ENCODE measurements around the gene PHACTR2.
"Not testable (repeated sequence)": the region's sequence is repeated elsewhere in the genome, so short reads cannot be mapped to it uniquely, and the experiment has no call there.

Gene PHACTR2

DNA sequence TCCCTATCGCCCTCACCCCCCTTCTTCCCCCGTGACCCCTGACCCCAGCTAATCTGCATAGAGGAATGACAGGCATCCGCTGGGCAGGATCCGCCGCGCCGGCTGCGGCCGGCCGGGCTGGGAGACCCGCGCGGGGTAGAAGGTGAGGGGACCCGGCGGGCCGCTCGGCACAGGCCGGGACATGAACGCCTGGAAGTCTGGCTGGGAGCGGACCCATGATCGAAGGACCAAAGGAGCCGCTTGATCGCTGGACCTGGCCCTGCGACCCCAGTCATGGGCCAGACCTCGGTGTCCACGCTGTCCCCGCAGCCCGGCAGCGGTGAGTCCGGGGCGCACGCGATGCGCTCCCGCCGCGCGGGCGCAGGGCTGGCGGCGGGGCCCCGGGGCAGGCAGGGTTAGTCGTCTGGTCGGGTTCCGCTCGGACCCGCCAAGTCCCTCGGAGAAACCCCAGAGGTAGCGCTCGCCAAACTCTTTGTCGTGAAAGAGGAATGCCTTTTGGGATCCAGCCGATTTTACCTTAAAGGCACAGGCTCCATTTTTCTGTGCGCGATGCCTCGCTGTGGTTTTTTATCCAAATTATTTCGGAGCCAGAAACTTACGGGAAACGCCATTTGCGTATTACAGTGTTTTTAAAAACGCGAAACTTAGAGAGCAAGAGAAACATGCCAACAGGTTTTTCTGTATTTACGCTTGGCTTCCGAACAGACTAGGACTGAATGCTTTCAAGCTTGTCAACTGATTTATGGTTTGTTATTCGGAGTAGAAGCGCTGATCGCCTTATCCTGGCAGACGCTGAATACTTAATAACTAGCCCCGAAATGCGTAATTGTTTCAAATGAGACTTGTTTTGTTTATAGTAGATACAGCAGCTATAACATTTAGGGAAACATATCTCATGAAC, at the start of gene PHACTR2:
TSS of gene PHACTR2 (plus strand) at position 75 of the 901 bp plus-strand sequence. CDS start at position 274, 199 bp downstream.
- TF ChIP-seq JUND (IDR thresholded peaks at IDR 0.05; ENCODE audit: low read depth): no peak
- peak in 1 of 2 experiments; percentile 72 for DNase-seq (ENCODE audit: low read depth in 1 of 2, low spot score in 1 of 2)
- in situ Hi-C loops (cut with HindIII; ENCODE audit: low pct_unique_long_range_greater_than_20kb, low sequenced_read_pairs): no loop called here

DNA sequence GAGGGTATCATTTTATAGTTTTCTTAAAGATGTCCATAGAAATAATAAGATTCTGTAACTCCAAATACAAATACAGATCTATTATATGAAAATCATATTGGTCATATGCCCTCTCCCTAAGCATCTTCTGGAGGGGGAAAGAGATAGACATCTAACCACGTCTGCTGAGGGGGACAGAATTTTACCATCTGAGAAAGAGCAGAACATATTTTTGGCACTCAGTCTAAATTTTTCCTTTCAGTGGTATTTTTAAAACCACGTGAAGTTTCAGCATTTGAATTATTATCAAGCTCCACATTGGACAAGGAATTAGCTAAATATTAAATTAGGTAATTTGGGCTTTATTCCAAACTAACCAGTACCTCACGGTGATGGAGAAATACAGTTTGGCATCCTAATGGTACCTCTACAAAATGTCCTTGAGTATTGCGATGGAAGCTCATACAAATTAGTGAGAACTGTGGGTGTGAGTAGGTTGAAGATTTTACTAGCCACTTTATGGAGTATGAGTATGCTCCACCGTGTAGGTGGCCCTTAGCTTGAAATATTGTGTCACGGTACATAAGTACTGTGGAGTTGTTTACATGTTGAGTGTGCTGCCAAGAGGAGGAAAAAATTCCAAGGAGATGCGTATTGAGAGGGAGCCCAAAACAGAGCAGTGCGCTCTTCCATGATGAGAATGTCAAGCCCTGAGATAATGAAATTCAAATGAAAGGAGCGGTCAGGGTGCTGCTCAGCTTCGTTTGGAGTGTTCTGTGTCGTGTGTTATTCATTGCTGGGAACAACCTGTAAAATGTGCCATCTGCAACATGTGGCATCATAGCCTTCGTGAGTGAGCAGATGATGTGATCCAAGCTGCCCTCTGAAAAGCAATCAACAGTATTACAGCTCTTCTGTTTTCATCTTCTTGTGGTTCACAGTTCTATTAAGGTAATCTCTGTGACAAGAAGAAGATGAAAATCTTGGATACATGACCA, 48.4 kb upstream of the PHACTR2 start:
- in situ Hi-C loops (cut with HindIII; ENCODE audit: low pct_unique_long_range_greater_than_20kb, low sequenced_read_pairs): no loop called here

DNA sequence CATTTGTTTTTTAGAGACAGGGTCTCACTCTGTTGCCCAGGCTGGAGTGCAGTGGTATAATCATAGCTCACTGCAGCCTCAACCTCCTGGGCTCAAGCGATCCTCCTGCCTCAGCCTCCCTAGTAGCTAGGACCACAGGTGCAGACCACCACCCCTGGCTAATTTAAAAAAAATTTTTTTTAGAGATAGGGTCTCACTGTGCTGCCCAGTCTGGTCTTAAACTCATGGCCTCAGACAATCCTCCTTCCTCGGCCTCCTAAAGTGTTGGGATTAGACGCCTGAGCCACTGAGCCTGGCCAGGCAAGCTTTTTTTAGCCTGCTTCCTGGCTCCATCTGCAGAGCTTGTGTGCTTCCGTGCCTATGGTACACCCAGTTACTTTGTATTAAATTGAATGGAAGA, 46.6 kb upstream of the PHACTR2 start:
- in situ Hi-C loops (cut with HindIII; ENCODE audit: low pct_unique_long_range_greater_than_20kb, low sequenced_read_pairs): not testable (repeated sequence)

More for the DNA sequence above, 48.4 kb upstream of the PHACTR2 start:
- no peak for DNase-seq (ENCODE audit: low read depth in 1 of 2, low spot score in 1 of 2)
- no peak for TF ChIP-seq JUND (IDR thresholded peaks at IDR 0.05; ENCODE audit: low read depth)

DNA sequence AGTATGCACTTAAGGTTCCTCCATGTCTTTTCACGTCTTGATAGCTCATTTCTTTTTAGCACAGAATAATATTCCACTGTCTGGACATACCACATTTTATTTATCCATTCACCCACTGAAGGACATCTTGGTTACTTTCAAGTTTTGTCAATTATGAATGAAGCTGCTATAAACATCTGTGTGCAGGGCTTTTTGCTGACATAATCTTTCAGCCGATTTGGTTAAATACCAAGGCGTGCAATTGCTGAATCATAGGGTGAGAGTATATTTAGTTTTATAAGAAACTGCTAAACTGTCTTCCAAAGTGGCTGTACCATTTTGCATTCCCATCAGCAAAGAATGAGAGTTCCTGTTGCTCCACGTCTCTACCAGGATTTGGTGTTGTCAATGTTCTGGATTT, 44.9 kb upstream of the PHACTR2 start:
- DNase-seq (ENCODE audit: low read depth in 1 of 2, low spot score in 1 of 2): no peak
- in situ Hi-C loops (cut with HindIII; ENCODE audit: low pct_unique_long_range_greater_than_20kb, low sequenced_read_pairs): no loop called here
- TF ChIP-seq JUND (IDR thresholded peaks at IDR 0.05; ENCODE audit: low read depth): no peak

More for the DNA sequence above, 46.6 kb upstream of the PHACTR2 start:
- not testable (repeated sequence) for DNase-seq (ENCODE audit: low read depth in 1 of 2, low spot score in 1 of 2)

DNA sequence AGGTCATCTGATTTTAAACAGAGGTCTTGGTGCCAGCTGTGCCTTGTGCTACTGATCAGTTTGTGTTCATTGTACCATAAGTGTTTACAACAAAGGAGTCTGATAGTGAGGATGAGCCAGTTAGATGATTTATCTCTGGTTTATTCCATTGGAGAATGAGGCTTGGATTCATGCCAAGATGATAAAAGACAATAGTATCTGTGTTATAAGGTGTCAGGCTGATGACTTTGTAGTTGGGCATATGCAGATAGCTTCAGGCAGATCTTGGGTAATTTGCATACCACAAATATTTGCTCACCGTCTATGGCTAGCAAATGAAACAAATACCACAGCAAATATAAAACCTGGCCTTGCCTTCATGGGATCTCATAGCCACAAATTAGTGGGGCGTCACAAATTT, 43.3 kb upstream of the PHACTR2 start:
- TF ChIP-seq JUND (IDR thresholded peaks at IDR 0.05; ENCODE audit: low read depth): no peak
- in situ Hi-C loops (cut with HindIII; ENCODE audit: low pct_unique_long_range_greater_than_20kb, low sequenced_read_pairs): no loop called here
- peak in 1 of 2 experiments; percentile 12 for DNase-seq (ENCODE audit: low read depth in 1 of 2, low spot score in 1 of 2)

DNA sequence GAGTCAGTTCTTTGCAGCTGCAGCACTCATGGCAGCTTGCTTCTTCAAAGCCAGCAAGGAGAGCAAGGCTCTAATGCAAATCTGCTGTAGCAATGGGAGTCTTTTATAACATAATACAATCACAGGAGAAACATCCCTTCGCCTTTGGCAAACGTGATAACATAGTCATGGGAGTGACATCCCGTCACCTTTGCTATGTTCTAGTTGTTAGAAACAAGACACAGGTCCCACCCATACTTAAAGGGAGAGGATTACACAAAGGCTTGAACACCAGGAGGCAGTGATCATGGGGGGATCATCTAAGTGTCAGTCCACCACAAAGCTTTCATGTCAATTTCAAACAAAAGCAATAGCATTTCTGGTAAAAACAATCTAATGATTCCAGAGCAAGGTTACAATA, 40.1 kb upstream of the PHACTR2 start:
- TF ChIP-seq JUND (IDR thresholded peaks at IDR 0.05; ENCODE audit: low read depth): no peak
- no peak for DNase-seq (ENCODE audit: low read depth in 1 of 2, low spot score in 1 of 2)
- in situ Hi-C loops (cut with HindIII; ENCODE audit: low pct_unique_long_range_greater_than_20kb, low sequenced_read_pairs): no loop called here

DNA sequence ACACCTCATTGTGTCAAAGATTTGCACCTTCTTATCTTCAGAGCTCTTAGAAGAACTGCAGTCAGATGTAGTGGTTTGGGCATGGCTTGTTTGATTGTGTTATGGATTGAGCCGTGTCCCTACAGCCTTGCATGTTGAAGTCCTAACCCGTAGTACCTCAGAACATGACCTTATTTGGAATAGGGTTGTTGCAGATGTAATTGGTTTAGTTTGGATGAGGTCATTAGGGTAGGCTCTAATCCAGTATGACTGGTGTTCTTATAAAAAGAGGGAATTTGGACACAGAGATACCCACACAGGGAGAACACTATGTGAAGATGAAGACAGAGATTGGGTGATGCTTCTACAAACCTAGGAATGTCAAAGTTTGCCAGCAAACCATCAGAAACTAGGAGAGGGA, 35.4 kb upstream of the PHACTR2 start:
- no peak for TF ChIP-seq JUND (IDR thresholded peaks at IDR 0.05; ENCODE audit: low read depth)
- in situ Hi-C loops (cut with HindIII; ENCODE audit: low pct_unique_long_range_greater_than_20kb, low sequenced_read_pairs): no loop called here
- DNase-seq (ENCODE audit: low read depth in 1 of 2, low spot score in 1 of 2): no peak

DNA sequence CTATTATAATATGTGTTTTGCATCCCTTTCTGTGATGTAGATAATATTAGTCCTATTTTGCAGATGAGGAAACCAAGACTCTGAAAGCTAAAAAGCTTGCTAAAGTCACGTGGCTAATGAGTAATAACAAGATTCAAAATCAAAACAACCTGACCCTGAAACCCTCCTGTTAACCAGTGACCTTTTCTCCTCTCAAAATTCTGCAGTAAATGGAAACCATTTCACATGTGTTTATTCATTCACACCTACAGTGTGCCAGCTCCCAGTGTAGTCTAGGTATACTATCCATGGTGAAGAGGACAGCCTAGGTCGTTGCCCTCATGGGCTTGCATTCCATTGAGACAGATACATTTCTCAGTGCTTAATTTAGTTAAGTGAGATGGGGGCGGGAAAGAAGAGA, 30.6 kb upstream of the PHACTR2 start:
- in situ Hi-C loops (cut with HindIII; ENCODE audit: low pct_unique_long_range_greater_than_20kb, low sequenced_read_pairs): no loop called here
- no peak for DNase-seq (ENCODE audit: low read depth in 1 of 2, low spot score in 1 of 2)
- no peak for TF ChIP-seq JUND (IDR thresholded peaks at IDR 0.05; ENCODE audit: low read depth)

DNA sequence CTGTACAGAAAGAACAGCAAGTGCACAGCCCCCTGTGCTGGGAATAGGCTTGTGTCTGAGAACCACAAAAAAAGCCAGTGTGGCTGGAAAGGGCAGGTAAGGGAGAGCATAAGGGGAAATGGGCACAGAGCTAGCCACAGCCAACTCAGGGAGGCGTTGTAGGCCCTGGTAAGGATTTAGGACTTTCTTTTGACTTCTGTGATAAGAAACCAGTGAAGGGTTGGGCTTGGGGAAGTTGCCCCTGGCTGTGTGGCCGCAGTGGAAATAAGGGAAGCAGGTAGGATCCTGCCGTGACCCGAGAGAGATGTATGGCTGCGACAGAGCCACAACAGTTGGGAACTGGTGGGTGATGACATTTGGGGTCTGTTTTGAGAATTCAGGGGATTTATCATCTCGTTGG, 30.0 kb upstream of the PHACTR2 start:
- TF ChIP-seq JUND (IDR thresholded peaks at IDR 0.05; ENCODE audit: low read depth): no peak
- in situ Hi-C loops (cut with HindIII; ENCODE audit: low pct_unique_long_range_greater_than_20kb, low sequenced_read_pairs): no loop called here
- no peak for DNase-seq (ENCODE audit: low read depth in 1 of 2, low spot score in 1 of 2)

DNA sequence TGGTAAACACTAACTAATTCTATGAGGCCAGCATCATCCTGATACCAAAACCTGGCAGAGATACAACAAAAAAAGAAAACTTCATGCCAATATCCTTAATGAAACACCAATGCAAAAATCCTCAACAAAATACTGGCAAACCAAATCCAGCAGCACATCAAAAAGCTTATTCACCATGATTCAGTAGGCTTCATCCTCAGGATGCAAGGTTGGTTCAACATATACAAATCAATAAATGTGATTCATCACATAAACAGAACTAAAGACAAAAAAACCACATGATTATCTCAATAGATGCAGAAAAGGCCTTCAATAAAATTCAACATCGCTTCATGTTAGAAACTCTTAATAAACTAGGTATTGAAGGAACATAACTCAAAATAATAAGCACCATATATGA, 28.4 kb upstream of the PHACTR2 start:
- in situ Hi-C loops (cut with HindIII; ENCODE audit: low pct_unique_long_range_greater_than_20kb, low sequenced_read_pairs); DNase-seq (ENCODE audit: low read depth in 1 of 2, low spot score in 1 of 2): not testable (repeated sequence)

DNA sequence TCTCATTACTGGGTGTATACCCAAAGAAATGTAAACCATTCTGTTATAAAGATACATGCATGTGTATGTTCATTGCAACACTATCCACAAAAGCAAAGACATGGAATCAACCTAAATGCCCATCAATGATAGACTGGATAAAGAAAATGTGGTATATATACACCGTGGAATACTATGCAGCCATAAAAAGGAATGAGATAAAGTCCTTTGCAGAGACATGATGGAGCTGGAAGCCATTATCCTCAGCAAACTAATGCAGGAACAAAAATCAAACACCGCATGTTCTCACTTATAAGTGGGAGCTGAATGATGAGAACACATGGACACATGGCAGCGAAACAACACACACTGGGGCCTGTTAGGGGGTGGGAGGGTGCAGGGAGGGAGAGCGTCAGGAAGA, 26.4 kb upstream of the PHACTR2 start:
- DNase-seq (ENCODE audit: low read depth in 1 of 2, low spot score in 1 of 2); in situ Hi-C loops (cut with HindIII; ENCODE audit: low pct_unique_long_range_greater_than_20kb, low sequenced_read_pairs): not testable (repeated sequence)

DNA sequence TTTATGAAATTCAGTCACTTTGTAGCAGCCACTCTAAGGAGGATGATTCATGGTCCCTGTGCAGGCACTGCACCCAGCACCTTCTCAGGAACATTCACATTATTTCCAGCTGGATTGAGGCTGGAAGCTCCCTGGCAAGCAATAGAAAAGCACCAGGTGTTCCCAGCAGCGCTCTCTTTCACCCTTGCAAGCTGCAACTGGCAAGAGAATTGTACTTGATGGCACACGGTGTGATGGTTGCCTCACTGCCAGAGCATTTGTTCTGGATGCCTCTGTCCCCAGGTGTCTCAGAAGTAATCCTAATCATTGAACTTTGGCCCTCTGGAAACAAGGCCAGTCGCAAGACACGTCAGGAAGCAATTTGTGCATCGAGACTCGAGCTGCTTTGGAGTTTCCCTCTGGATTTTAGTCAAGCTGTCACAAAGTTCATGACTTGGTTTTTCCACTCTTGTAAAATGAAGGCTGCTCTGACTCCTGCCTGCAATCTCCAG, 24.9 kb upstream of the PHACTR2 start:
- DNase-seq (ENCODE audit: low read depth in 1 of 2, low spot score in 1 of 2): no peak
- TF ChIP-seq JUND (IDR thresholded peaks at IDR 0.05; ENCODE audit: low read depth): no peak
- in situ Hi-C loops (cut with HindIII; ENCODE audit: low pct_unique_long_range_greater_than_20kb, low sequenced_read_pairs): no loop called here

DNA sequence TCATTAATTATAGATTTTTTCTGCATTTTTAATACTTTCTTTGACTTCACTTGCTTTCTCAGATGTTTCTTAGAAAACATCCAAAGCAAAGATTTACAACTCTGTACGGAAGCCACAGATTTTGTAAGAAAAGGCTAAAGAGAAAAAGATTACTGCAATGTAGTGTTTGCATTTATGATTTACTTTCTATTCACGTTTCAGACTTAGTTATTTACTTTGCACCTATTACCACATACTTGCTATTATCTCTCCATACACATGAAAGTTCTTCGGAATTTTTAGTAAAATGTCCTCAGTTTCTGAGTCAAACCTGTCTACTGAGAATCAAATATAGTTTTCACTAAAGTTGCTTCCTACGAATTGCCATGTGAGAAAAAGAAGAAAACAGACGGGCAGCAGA, 22.2 kb upstream of the PHACTR2 start:
- DNase-seq (ENCODE audit: low read depth in 1 of 2, low spot score in 1 of 2): no peak
- no peak for TF ChIP-seq JUND (IDR thresholded peaks at IDR 0.05; ENCODE audit: low read depth)
- in situ Hi-C loops (cut with HindIII; ENCODE audit: low pct_unique_long_range_greater_than_20kb, low sequenced_read_pairs): no loop called here
